DLD1 (cell line): ENCODE data around the gene FOXP1.
"Not testable (repeated sequence)": the region's sequence is repeated elsewhere in the genome, so short reads cannot be mapped to it uniquely, and the experiment has no call there.

Source experiments
- in situ Hi-C: cut with HindIII; loops from 2 replicates; pipeline ENCODE4 v1.10.0; 2017; ENCODE audit warnings: low sequenced_read_pairs

Gene FOXP1

DNA sequence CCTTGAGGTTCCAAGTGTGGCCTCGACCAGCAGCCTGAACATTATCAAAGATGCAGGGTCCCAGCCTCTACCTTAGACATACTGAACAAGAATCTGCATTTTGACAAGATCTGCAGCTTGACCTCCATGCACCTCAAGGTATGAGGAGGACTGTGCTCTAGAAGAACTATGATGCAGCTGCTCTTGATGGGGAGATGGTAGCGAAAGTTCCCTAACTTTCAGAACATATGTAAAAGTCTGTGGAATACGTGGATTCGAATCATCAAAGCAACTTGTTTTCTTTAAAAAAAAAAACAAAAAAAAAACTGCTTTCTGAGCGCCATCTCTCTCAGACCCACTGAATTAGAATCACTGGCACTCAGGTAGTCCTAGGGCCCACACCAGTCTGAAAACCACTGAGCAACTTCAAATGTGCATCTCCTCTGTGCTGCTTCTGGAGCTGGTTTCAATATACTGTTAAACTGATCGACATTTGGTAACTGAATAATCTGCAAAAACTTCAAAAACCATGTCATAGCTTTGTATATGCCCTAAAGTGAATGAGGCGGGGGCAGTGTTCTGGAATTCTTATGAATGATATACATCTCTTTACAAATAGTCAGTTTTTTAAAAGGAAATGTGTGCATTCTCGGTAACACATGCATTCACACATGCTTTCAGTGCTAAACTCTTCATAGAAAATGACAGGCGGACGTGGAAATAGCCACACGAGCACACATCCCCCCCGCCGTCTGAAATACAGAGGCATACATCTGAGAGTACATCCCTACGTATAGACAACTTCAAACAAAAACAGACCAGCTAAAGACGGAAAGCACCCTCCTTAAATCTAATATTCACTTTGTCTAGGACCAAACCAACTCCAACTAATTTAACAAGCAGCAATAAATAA, 128.8 kb downstream of the FOXP1 start:
- in situ Hi-C loops = no loop called here

- in situ Hi-C loops = no loop called here
Observed at GRCh38 chr3:71453822-71454511, 129.6 kb downstream of the FOXP1 start.

GRCh38 chr3:71453319-71453718, 130.2 kb downstream of the FOXP1 start:
- in situ Hi-C loops = no loop called here

DNA sequence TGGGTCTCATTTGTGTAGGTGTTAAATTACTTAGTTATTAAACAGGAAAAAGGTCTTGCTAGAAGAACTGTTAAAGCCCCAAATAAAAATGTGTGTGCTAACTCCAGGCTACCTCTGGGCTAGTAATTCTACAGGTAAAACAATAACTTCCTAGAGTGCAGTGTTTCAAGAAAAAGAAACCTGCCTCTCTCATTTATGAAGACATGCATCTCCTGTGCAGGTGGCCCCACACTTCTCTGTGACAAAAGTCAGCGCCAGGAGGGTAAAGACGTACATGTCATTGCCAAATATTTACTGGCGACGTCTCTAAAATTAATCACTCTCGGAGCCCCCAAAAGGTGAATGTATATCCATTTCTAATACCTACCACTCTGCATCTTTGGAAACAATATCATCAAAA, 131.7 kb downstream of the FOXP1 start:
- in situ Hi-C loops = no loop called here

GRCh38 chr3:71451060-71451459, 132.5 kb downstream of the FOXP1 start:
- in situ Hi-C loops = no loop called here

GRCh38 chr3:71450162-71450561, 133.4 kb downstream of the FOXP1 start:
- in situ Hi-C loops = no loop called here

DNA sequence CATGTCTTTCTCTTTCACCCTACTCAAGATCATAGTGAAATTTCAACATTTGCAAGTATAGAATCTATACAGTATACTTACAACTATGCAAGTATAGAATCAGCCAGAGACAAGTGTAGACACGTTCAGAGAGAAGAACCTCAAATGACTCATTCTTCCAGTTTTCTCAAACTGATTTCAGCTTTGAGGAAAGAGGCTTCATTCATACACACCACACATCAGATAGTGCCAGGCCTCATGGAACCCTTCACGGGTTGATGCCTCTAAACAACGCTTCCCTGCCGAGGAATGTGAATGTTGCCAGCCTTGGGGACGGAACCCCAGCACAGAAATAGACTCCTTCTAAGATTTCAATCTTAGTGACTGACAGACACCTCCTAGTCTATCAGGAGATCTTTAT, 135.7 kb downstream of the FOXP1 start:
- in situ Hi-C loops = no loop called here

GRCh38 chr3:71447197-71447596, 136.3 kb downstream of the FOXP1 start:
- in situ Hi-C loops = no loop called here

GRCh38 chr3:71446734-71447133, 136.8 kb downstream of the FOXP1 start:
- in situ Hi-C loops = no loop called here

- in situ Hi-C loops = no loop called here
Observed at GRCh38 chr3:71446260-71446659, 137.3 kb downstream of the FOXP1 start.

GRCh38 chr3:71444861-71445259, 138.7 kb downstream of the FOXP1 start:
- in situ Hi-C loops = no loop called here

GRCh38 chr3:71444028-71444860, 139.3 kb downstream of the FOXP1 start:
- in situ Hi-C loops = no loop called here

GRCh38 chr3:71443332-71443731, 140.2 kb downstream of the FOXP1 start:
- in situ Hi-C loops = no loop called here

DNA sequence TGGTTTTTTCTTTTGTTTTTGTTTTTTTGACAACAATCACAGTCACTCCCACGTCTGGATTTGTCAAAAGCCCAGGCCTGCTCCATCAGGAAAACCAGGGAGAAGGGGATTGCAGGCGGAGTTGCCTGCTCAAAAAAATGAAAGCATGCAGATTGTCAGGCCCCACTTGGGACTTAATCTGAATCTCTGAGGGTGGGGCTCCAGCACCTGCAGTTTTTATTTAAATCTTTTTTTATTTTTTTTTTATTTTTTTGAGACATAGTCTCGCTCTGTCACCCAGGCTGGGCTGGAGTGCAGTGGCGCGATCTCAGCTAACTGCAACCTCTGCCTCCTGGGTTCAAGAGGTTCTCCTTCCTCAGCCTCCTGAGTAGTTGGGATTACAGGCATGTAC, 140.9 kb downstream of the FOXP1 start:
- in situ Hi-C loops = no loop called here

DNA sequence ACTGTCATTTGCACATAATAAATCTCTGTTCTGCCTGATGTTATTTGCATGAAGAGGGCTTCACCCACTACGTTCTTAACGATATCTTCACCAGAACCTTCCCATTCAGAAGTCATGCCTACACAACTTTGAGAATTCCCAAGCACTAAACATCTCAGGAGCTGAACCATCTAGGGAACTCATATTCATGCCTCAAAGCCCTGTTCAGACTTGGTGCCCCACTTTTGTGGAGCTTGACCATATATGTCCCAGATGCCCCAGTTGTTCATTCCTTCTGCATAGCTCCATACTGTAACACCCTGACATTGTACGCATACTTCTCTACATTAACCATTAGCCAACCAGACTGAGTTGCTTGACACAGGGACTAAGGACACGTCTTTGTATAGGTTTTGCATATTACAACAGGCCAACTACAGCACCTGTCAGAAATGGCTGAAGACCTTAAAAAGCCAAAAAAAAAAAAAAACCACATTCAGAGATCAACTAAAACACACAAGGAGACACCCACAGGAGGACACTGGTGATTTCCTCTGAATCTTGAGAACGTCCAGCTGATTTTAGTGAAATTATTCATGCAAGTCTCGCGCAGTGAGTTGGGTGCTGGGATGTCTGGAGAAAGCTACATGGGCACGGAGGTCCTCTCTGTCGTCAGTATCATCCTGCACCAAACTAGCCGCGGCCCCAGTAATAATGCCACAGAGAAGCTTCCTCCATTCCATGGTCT, 141.4 kb downstream of the FOXP1 start:
- in situ Hi-C loops = no loop called here

DNA sequence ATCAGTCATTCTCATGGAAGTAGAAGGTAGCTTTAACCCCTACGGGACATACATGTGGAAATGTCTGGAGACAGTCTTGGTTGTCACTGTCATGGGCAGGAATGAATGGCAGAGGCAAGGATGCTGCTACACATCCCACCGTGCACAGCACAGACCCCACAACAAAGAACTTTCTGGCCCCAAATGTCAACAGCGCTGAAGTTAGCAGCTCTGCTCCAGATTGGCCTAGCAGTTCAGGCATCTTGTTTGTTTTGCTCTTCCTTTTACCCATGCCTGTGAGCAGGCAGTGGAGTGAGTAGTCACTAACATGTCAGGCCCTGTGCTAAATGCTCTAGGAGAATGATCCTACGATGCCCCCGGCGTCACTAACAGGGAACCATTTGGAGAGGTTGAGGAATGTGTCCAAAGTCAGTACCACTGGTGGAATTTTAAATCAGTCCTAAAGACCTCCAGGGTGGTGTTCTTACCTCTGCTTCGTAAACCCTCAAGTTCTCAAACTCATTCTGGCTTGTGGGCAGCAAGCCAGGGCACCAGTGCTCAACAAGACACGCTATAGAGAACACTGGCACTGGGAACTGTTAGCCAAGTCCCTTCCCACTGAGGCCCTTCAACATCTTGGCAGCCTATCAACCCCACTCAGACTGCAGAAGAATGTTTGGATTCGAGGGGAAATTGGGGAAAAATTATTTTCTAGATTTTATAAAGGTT, 142.2 kb downstream of the FOXP1 start:
- in situ Hi-C loops = no loop called here

DNA sequence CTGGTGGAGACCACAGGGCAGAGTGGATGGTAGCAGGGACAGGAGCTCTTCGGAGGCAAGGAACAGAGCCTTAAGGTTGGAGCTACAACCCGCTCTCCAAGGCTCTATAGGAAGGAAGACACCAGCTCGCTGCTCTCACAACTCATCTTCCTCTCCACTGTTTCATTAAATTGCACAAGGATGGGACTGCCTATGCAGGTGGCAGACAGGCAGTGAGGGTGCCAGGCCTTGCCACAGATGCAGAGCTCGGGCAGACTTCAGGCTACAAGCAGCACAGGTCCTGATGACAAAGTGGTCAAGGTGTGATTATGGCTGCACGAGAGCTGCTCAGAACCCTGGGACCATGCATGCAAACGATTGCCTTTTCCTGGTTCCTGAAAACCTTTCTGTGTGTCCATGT, 144.6 kb downstream of the FOXP1 start:
- in situ Hi-C loops = no loop called here

GRCh38 chr3:71438071-71438685, 145.3 kb downstream of the FOXP1 start:
- in situ Hi-C loops = no loop called here

GRCh38 chr3:71436337-71436736, 147.2 kb downstream of the FOXP1 start:
- in situ Hi-C loops = no loop called here

DNA sequence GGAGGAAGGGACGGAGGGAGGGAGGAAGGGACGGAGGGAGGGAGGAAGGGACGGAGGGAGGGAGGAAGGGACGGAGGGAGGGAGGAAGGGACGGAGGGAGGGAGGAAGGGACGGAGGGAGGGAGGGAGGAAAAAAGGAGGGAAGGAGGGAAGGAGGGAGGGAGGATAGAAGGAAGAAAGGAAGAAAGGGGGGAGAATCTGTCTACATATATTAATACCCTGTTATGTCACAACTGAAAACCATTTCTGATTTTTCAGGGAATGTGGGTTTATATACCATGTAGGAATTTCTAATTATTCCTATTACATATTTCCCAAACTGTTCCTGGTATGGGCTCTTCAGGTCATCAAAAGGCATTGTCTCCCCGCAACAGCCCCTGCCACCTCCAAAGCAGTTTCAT, 147.7 kb downstream of the FOXP1 start:
- in situ Hi-C loops = not testable (repeated sequence)
